OCI-M1 (cell line): ENCODE measurements around the gene CSF1R.
"Not testable (repeated sequence)": the region's sequence is repeated elsewhere in the genome, so short reads cannot be mapped to it uniquely, and the experiment has no call there.

ENCODE experiments used
- DNase-seq: peaks from one replicate; lab custom pipeline; 2025; lab: John Stamatoyannopoulos, UW

The CSF1R gene

DNA sequence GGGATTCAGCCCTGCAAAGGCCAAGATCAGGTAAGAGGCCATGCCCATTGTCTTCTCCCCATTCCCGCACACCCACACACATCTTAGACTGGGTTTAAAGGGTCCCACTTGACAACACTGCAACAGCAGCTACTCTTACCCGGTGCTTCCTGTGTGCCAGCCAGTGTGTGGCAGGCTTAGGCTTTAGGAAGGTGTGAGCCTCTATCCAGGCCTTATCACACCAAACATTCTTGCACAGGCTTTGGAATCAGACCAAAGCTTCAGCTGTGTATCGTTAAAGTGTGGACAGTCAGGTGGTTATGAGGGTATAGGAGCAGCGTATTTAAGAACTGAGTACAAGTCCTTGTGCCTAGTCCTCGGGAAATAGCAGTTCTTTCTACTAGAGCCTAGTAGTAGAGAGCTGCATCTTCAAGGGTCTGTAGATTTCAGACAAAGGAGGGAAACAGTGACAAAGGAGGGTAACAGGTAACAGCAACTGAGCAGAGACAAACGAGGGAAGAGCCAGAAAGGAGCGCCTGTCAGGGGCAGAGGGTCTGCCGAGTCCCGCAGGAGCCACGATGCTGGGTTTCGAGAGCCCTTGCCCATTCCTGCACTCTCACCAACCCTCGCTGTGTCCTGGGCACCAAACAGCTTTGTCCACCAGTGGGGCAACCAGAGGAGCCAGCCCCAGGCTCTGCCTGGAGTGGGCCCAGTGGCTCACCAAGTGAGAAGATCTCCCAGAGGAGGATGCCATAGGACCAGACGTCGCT is 30.9 kb downstream of the CSF1R start:
- DNase-seq = no peak

DNA sequence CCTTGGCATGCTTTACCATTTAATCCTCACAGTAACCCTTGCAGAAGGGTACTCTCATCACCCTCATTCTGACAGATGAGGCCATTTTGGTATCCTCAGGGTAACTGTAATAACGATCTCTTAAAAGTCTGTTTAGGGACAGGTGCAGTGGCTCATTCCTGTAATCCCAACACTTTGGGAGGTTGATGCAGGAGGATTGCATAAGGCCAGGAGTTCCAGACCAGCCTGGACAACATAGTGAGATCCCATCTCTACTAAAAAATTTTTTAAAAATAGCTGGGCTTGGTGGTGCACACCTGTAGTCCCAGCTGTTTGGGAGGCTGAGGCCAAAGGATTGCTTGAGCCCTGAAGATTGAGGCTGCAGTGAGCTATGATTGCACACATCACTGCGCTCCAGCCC is 31.8 kb downstream of the CSF1R start:
- DNase-seq = no peak

DNA sequence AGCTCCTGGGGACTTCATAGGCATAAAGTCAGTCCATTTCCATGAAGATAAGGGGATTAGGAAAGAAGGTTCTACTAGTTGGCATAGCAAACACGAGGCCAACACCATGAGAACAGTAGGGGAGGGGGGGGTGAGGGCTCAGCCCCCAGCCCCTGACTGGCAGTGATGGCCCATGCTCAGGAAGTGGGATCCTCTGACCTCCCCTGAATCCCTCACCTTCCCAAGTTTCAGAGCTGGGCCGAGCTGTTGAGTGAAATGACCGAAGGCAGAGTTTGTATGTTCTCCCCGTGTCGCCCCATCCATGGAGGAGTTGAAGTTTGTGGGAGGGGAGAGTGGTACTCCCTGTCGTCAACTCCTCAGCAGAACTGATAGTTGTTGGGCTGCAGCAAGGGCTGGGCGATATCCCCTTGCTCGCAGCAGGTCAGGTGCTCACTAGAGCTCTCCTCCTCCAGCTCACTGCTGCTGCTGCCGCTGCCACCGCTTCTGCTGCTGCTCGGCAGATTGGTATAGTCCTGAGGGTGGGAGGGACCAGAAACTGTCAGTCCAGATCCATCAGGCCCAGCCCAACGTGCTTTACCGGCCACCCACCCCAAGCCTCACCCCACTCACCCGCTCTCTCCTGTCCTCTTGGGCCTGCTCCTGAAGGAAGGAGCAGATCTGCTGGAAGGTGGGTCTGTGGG is 32.5 kb downstream of the CSF1R start:
- DNase-seq = no peak

DNA sequence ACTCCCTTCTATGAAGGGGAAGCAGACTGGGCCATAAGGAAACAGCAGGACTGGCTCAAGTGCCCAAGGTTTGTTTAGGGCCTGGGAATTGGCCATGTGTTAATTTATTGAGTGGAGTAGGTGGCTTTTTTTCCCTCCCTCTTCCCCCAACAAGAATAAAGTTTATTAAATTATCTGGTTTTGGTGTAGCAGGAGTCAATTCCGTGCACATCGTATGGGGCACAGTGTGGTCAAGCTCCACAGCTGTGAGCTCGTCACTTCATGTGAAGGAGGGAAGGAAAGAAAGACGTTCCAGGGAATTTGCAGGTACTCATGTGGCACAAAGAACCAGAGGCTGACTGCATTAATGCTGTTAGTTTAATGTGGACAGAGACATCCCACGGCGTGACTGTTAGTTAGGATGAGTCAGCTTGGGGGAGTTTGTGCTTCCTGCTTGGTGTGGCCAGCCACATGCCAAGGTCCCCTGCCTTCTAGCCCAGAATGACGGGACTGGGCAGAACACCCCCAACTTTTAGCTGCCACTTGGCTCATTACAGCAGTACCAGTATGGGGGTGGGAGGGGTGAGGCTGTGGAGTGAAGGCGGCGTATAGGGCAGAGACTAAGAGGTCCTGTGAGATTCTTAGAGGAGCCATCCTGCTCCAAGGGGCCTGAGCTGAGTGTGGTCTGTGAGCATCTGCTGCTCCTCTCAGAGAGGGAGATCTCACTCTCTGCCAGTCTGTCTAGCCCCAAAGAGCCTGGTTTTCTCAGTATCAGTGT is 33.2 kb downstream of the CSF1R start:
- DNase-seq = peak; percentile 9

DNA sequence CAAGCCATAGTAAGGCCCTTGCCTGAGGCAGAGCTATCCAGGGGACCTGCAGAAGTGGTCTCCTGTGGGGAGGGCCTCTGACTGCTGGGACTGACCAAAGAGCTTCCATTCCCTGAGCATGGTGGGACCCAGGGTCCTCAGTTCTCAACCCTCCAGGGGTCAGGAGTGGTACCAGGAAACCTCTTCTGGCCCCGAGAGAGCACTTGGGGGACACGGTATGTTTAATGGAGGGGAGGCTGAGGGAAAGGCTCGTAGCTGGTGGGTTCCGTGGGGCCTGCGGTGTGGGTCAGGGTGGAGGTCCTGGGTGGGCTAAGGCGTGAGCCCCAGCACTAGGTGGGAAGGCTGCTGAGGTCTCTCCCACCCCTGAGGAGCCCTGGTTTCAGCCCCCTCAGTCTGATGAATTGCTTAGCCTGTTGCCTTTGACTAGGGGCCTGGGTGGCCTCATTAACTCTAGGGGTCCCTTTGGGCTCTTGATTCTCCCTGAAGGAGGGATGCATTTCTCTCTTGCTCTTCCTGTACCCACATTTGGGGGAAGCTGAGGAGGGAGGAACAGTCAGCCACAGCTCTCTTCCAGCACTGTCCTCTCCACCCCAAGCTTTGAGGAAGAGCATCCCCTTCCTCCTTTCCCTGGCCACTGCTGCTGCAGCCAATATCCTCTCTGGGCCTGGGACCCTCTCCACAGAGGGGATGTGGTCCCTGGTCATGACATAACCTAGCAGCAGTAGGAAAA is 34.0 kb downstream of the CSF1R start:
- DNase-seq = no peak

DNA sequence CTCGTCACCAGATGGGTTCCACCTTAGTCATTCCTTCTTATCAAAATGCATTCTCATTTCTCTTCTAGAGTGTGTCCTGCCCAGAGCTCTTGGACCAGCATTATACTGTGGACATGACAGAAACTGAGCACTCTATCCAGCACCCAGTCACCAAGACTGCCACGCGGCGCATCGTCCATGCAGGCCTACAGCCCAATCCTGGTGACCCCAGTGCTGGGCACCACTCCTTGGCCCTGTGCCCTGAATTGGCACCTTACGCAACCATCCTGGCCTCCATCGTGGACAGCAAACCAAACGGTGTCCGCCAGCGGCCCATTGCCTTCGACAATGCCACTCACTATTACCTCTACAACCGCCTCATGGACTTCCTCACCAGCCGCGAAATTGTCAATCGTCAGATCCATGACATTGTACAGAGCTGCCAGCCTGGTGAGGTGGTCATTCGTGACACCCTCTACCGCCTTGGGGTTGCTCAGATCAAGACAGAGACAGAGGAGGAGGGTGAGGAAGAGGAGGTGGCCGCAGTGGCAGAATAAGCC is 34.6 kb downstream of the CSF1R start:
- no peak for DNase-seq

DNA sequence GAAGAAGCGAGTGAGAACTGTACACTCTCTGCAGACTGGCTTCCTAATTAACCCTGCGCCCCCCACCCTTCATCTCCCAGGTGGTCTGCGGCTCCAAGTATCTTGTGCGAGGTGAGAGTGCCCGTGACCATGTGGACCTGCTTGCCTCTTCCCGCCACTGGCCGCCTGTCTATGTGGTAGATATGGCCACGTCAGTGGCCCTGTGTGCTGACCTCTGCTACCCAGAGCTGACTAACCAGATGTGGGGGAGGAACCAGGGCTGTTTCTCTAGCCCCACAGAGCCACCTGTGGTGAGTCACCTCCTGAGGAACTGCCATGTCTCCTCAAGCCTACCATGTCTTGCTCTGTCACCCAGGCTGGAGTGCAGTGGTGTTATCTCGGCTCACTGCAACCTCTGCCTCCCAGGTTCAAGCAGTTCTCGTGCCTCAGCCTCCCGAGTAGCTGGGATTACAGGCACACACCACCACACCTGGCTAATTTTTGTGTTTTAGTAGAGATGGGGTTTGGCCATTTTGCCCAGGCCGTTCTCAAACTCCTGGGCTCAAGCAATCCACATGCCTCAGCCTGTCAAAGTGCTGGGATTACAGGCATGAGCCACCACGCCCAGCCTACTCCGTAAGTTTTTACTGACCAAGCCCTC is 36.1 kb downstream of the CSF1R start:
- peak; percentile 26 for DNase-seq

DNA sequence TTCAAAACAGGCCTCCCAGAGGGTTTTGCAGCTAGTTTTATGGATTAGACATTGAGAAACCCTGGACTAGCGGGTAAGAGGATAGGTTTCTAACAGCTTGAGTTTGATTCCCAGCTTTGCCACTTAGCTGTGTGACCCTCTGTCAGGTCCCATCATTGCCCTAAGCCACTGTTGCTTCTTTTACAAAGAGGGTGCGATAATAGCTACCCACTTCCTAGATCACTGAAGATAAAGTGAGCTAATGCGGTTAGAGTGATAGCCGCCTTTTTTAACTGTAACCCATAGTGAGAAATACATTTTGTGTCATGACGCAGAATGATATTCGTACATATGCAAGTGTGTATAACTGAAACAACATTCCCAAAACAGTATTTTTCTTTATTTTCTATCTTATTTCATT is 40.3 kb downstream of the CSF1R start:
- DNase-seq = no peak

DNA sequence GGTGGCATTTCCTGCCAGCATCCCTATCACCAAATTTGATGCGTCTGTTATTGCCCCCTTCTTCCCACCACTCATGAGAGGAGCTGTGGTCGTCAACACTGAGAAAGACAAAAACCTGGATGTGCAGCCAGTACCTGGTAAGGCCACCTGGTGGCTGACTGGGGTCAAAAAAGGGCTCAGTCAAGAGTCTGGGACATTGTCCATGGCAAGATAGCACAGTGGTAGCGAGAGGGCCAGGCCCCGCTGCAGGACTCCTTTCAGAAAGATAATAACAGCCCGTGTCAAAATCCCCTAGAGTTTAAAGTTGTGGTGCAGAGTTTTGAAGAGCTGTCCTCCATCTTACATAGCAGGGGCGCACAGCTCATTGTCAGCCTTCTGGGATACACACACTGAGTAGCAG is 40.8 kb downstream of the CSF1R start:
- DNase-seq = no peak

DNA sequence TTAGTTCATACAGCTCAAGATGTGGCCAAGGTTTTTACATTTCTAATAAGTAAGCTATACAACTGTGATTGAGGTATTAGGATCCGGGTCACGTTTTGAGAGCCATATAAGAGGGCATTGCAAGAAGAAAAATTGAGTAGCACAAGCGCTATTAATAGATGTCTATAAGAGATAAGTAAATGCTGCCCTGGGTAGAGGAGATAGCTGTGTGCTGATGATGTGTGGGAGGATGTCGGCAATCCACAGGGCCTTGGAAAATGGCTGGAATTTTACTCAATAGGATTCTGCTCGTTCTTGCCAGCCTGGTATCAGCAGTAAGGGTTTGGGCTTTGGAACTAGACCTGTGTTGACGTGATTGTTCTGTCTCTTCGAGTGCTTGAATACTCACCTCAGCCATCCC is 41.6 kb downstream of the CSF1R start:
- no peak for DNase-seq

DNA sequence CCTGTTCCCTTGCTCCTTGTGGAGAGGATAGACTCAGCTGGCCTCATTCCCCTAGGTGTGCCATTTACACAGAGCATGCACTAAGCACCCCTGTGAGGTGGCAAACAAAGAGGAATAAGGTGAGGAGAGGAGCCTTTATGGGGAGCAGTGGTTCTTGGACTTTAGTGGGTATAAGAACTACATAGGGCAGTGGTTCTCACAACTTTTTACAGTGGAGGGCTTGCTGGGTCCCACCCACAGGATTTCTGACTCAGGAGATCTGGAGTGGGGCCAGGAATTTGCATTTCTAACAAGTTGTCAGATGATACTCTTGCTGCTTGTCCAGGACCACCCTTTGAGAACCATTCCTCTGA is 42.0 kb downstream of the CSF1R start:
- DNase-seq = no peak

DNA sequence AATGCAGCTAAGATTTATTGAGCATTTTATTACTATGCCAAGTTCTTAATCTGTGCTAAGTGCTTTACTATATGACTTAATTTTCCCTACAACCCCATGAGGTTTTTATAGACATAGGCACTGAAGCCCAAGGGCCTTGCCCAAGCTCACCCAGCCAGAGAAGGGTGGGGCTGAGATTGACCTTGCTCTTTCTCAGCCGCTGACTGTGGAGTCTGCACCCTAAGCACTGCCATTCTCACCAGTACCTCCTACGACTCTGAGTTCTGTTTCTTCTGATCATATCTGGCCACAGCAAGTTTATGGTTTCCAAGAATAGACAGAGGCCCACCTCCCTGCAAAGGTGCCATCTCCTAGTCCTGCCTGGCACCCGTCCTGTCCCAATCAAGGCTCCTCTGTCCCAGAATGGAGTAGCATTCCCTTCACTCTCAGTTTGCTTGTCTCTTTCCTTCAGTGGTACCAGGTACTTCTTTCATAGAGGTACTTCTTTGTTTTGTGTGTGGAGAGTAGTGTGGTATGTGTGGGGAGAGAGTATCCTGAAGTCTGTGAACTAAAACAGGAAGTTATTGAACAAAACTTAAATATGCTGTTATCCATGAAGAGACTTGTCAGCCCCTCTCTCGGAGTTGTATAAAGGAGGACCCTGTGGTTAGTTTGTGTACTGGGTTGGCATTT is 42.6 kb downstream of the CSF1R start:
- DNase-seq = peak; percentile 78

DNA sequence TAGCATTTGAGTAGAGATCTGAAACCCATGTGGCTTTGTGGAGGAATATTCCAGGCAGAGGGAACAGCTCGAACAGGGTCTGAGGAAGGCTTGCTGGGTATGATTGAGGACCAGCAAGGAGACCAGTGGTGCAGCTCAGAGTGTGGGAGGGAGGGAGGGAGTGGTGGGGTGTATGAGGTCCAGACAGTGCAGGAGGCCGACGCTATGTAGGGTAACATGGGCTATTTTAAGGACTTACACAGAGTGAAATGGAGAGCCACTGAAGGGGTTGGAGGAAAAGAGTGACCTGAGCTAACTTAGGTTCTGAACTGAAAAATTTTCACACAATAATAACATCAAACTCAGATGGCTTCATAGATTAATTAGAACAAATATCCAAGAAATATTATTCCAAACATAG is 43.9 kb downstream of the CSF1R start:
- no peak for DNase-seq

DNA sequence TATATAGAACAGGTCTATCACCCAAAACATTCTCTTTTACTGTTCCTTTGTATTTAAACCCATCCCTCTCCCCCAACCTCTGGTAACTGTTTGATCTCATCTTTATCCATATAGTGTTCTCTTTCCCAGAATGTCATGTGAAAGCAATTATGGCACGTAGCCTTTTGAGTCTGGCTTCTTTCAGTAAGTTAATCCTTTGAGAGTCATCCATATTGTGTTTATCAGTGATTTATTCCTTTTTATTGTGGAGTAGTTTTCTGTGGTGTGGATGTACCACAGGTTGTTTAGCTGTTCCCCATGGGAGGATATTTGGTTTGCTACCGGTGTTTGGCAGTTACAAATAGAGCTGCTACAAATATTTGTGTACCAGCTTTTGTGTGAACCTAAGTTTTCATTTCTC is 47.8 kb downstream of the CSF1R start:
- DNase-seq = no peak

DNA sequence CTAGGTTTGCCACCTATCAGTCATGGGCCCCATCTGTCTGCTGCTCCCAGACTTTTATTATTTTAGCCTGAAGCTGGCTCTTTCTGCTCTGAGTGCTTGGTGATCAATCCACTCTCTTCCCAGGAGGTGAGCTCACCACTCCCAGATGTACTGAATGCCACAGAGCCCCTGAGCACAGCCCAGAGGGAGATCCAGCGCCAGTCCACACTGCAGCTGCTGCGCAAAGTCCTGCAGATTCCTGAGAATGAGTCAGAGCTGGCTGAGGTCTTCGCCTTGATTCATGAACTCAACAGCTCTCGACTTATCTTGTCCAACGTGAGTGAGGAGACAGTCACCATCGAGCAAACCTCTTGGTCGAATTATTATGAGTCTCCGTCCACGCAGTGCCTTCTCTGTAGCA is 49.8 kb downstream of the CSF1R start:
- DNase-seq = no peak

DNA sequence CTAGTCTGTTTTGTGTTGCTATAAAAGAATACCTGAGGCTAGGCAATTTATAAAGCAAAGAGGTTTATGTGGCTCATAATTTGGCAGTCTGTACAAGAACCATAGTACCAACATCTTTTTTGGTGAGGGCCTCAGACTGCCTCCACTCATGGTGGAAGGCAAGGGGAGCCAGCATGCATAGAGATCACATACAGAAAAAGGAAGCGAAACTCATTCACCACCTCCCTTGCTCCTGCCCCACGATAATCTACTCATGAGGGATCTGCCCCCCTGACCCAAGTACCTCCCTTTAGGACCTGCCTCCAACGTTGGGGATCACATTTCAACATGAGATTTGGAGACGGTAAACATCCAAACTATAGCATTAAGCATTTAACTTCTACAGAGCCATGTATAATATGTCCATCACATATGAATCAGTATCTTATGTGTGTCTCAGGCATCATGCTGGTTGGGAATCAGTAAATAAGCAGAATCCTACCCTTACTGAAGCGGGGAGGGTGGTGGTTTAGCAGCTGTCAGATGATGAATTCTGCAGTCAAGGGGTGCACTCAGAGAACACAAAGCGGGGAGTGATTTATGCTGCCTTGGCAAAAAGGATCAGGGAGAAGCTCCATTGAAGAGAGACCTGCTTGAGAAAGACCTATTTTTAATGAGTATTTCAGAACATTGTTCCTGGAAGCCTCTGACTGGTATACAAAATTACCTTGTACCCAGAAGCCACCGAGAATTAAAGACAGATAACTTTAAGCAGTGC is 51.0 kb downstream of the CSF1R start:
- DNase-seq = peak; percentile 32

DNA sequence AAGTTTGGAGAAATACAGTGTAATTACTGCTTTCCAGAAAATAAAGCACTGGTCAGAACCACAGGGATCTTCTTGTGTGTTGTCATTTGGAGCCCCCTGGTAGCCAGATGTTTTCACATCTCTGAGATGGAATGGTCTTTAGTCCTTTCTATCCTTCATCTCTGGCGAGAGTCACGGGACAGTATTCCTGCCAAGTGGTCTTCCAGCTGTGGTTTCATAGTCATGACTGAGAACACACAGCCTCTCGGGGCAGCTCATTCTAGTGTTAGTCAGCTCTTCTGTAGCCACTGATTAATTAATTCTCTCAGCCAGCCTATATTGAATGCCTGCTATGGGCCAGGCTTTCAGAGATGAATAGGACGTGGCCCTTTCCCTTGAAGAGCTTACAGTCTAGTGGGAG is 51.7 kb downstream of the CSF1R start:
- DNase-seq = no peak

DNA sequence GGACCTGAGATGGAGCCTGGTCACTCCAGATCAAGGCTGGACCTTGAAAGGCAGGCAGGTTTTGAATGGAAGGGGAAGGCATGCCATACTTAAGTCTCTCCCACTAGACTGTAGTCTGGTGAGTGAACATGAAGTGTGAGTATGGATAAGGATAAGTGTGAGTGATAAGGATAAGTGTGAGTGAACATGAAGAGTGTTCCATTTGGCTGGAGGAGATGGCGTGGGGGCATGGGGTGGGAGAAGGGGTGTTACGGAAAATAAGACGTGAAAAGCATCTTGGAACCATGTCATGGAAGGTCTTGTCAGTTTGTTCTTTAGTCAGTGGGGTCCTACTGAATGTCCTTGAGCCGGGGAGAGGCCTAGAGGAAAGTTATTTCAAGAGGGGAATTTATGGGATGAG is 53.0 kb downstream of the CSF1R start:
- DNase-seq = no peak

DNA sequence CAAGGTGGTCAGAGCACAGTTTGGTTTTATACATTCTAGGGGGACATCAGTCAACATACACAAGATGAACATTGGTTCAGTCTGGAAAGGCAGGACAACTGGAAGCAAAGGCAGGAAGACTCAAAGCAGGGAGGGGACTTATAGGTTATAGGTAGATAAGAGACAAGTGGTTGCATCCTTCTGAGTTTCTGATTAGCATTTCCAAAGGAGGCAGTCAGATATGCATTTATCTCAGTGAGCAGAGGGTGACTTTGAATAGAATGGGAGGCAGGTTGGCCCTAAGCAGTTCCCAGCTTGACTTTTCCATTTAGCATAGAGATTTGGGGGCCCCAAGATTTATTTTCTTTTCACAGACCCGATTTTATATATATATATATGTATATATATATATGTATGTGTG is 58.3 kb downstream of the CSF1R start:
- not testable (repeated sequence) for DNase-seq

DNA sequence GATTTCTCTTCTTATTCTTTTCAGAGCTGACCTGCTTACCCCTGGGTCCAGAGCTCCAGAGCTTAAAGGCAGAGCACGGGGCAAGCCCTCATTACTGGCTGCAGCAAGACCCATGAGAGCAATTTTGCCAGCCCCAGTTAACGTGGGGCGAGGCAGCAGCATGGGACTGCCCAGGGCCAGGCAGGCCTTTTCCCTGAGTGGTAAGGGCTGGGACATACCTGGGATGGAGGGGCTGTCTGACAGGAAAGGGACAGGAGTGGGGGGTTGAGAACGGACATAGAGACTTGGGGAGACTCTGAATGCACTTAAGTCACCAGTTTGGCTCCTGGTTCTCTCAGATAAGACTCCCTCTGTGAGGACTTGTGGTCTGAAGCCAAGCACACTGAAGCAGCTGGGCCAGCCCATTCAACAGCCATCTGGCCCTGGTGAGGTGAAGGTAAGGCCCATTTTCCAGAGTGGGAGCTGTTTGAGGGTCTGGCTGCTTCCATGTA is 59.6 kb downstream of the CSF1R start:
- peak; percentile 76 for DNase-seq
